ENCODE results near the gene CANX.

DNA sequence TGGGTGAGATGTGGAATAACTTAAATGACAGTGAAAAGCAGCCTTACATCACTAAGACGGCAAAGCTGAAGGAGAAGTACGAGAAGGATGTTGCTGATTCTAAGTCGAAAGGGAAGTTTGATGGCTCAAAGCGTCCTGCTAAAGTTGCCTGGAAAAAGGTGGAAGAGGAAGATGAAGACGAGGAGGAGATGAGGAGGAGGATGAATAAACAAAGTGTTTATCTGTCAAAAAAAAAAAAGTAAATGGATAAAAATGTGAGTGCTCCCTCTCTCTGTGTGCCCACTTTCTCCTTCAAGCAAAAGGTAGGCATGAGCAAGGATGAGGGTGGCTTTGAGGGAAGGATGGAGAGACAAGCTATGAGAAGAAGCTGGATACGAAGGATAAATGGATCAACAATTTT is 4.2 kb upstream of the CANX start:
- TF ChIP-seq, protein P1, sequence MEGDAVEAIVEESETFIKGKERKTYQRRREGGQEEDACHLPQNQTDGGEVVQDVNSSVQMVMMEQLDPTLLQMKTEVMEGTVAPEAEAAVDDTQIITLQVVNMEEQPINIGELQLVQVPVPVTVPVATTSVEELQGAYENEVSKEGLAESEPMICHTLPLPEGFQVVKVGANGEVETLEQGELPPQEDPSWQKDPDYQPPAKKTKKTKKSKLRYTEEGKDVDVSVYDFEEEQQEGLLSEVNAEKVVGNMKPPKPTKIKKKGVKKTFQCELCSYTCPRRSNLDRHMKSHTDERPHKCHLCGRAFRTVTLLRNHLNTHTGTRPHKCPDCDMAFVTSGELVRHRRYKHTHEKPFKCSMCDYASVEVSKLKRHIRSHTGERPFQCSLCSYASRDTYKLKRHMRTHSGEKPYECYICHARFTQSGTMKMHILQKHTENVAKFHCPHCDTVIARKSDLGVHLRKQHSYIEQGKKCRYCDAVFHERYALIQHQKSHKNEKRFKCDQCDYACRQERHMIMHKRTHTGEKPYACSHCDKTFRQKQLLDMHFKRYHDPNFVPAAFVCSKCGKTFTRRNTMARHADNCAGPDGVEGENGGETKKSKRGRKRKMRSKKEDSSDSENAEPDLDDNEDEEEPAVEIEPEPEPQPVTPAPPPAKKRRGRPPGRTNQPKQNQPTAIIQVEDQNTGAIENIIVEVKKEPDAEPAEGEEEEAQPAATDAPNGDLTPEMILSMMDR (IDR thresholded peaks at IDR 0.05): no peak
- TF ChIP-seq POLR2A (IDR thresholded peaks at IDR 0.05): no peak

Measured in suprapubic skin (tissue), 3 donors.